Naive thymus-derived CD4-positive, alpha-beta T cell (primary cell): ENCODE measurements around the gene UBB. TPM values are rescaled to one million over a fixed set of nuclear protein-coding genes. Genes with fewer than 3 reads are reported as not detected.
"Not testable (repeated sequence)": the region's sequence is repeated elsewhere in the genome, so short reads cannot be mapped to it uniquely, and the experiment has no call there.

Experiments
- ATAC-seq: fragments of 150-1000 bp; cut with Tn5 transposase; 2 replicates; pipeline ENCODE4 v1.10.0; 2021; ENCODE audit warnings: mild to moderate bottlenecking, moderate library complexity
- CTCF ChIA-PET: fragments of 350-600 bp; sonication (Branson Sonifier 250); formaldehyde crosslinking; loops from one replicate; lab custom pipeline; 2021; ENCODE audit warnings: antibody characterized with exemption; lab: Charles Lee
- POLR2A ChIA-PET: fragments of 350-600 bp; sonication (Branson Sonifier 250); formaldehyde crosslinking; loops from one replicate; lab custom pipeline; 2021; ENCODE audit warnings: antibody characterized with exemption, inconsistent platforms; lab: Charles Lee
- DNase-seq, 9 donors: peaks; one replicate each; pipeline versions ENCODE4 v3.0.0 to v3.0.0-alpha.2; 2020 to 2022; ENCODE audit warnings: mixed read lengths in 1 of 9
- H3K27ac ChIP-seq: one replicate; pipeline ENCODE4 v1.7.0; 2013; ENCODE audit warnings: mild to moderate bottlenecking, low read depth, low read length, moderate library complexity
- H3K27me3 ChIP-seq, 2 donors: one replicate each; pipeline ENCODE4 v1.7.0; 2013; ENCODE audit warnings: low read length in 2 of 2, mild to moderate bottlenecking in 2 of 2, moderate library complexity in 2 of 2; ENCODE audit not compliant: control insufficient read depth in 2 of 2, insufficient read depth in 2 of 2
- H3K36me3 ChIP-seq, 3 experiments: 1 replicate in 2 of 3; 2 replicates in 1 of 3; pipeline ENCODE4 v1.7.0; 2013; ENCODE audit warnings: low read length in 3 of 3, mild to moderate bottlenecking in 3 of 3, moderate library complexity in 1 of 3; ENCODE audit not compliant: insufficient read depth in 3 of 3, control insufficient read depth in 2 of 3
- H3K4me1 ChIP-seq, 2 donors: one replicate each; pipeline ENCODE4 v1.7.0; 2013; ENCODE audit warnings: low read length in 2 of 2, mild to moderate bottlenecking in 2 of 2, moderate library complexity in 1 of 2; ENCODE audit not compliant: control insufficient read depth in 2 of 2, insufficient read depth in 2 of 2
- H3K4me3 ChIP-seq: 2 replicates; pipeline ENCODE4 v1.7.0; 2013; ENCODE audit warnings: mild to moderate bottlenecking, low read length
- H3K9me3 ChIP-seq, 3 experiments: 1 replicate in 2 of 3; 2 replicates in 1 of 3; pipeline ENCODE4 v1.7.0; 2013; ENCODE audit warnings: low read length in 3 of 3; ENCODE audit not compliant: control insufficient read depth in 2 of 3
- H3K27ac Mint-ChIP-seq, 9 donors: one replicate each; pipeline ENCODE4 v1.8.0; 2020 to 2022; ENCODE audit warnings: mixed read lengths in 9 of 9, mild to moderate bottlenecking in 8 of 9, moderate library complexity in 5 of 9, inconsistent platforms in 2 of 9
- H3K27me3 Mint-ChIP-seq, 5 donors: one replicate each; pipeline ENCODE4 v1.8.0; 2021 to 2022; ENCODE audit warnings: mixed read lengths in 5 of 5, mild to moderate bottlenecking in 1 of 5
- H3K36me3 Mint-ChIP-seq, 5 donors: one replicate each; pipeline ENCODE4 v1.8.0; 2020 to 2022; ENCODE audit warnings: mixed read lengths in 5 of 5, mild to moderate bottlenecking in 3 of 5, inconsistent platforms in 1 of 5
- H3K4me1 Mint-ChIP-seq, 7 donors: one replicate each; pipeline ENCODE4 v1.8.0; 2020 to 2022; ENCODE audit warnings: mixed read lengths in 7 of 7, mild to moderate bottlenecking in 3 of 7, inconsistent platforms in 1 of 7
- H3K4me3 Mint-ChIP-seq, 10 donors: one replicate each; pipeline ENCODE4 v1.8.0; 2020 to 2022; ENCODE audit warnings: mild to moderate bottlenecking in 10 of 10, mixed read lengths in 10 of 10, moderate library complexity in 6 of 10, inconsistent platforms in 2 of 10
- H3K9me3 Mint-ChIP-seq, 11 donors: one replicate each; pipeline ENCODE4 v1.8.0; 2020 to 2022; ENCODE audit warnings: mixed read lengths in 11 of 11, mild to moderate bottlenecking in 4 of 11, inconsistent platforms in 1 of 11, moderate library complexity in 1 of 11
- intact Hi-C, 2 donors: fragments of 100-400 bp; cut with micrococcal nuclease; formaldehyde crosslinking; loops; one replicate each; pipeline ENCODE4 v1.15.1; 2023
- polyA plus RNA-seq, 2 donors: library from polyadenylated mRNA; unstranded; fragments of 300-500 nt; fragmentation: Illumina TruSeq; gene quantifications; one replicate each; pipeline ENCODE4 v1.2.3, GENCODE V29; 2021
- total RNA-seq, 6 experiments: library from RNA in 5 of 6; stranded (reverse) in 5 of 6; gene quantifications; 1 replicate in 5 of 6; 2 replicates in 1 of 6; pipeline ENCODE4 v1.2.3 and lab custom pipeline; 2021 to 2026

UBB gene
- total and polyA plus RNA-seq, 7 experiments from 2014 or later = 537 to 1,950 (median 810) TPM

GRCh38 chr17:16384557-16384956 is 3.7 kb downstream of the UBB start:
- Histone ChIP-seq H3K9me3 (no peaks in the 10 kb centered on the region), H3K4me3 (no peak overlapping the region), H3K27ac (no peak overlapping the region), H3K36me3 (peaks cover 0 to 12% (median 3%) of the 10 kb centered on the region in 3 experiments), H3K27me3 (no peaks in the 10 kb centered on the region), H3K4me1 (peaks cover 6 to 13% of the 10 kb centered on the region in 2 donors)
- DNase-seq (no peak), ATAC-seq (no peak)
- Mint-ChIP-seq H3K27me3 (peaks cover 0 to 15% (median 0%) of the 10 kb centered on the region in 5 donors), H3K9me3 (peaks cover 0 to 17% (median 0%) of the 10 kb centered on the region in 11 donors), H3K27ac (peak overlapping the region in 7 of 9 donors; percentile 12 to 77 (median 27)), H3K36me3 (peaks cover 0 to 33% (median 28%) of the 10 kb centered on the region in 5 donors), H3K4me3 (peak overlapping the region in 7 of 10 donors; percentile 3 to 59 (median 41)), H3K4me1 (peaks cover 22 to 60% (median 49%) of the 10 kb centered on the region in 7 donors)
- POLR2A ChIA-PET = interaction anchor here (2.4 kb wide), 1 partner anchor 31 kb away, joined by 18 read pairs; the partner anchor contains the start of gene TRPV2
- CTCF ChIA-PET = interaction anchor here (0.6 to 2.0 kb wide), 6 partner anchors 10 to 138 kb away, joined by 3 to 12 read pairs (median 6); partner anchors contain the start of gene TRPV2
- intact Hi-C loops = no loop called here

DNA sequence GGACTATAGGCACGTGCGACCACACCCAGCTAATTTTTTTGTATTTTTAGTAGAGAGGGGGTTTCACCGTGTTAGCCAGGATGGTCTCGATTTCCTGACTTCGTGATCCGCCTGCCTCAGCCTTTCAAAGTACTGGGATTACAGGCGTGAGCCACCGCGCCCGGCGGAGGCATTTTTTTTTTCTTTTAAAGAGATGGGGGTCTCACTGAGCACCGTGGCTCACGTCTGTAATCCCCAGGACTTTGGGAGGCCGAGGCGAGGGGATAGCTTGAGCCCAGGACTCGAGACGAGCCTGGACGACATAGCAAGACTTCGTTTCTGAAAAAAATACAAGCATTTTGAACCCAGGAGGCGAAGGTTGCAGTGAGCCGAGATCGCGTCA is 5.2 kb downstream of the UBB start:
- not testable (repeated sequence) for DNase-seq, H3K27me3 ChIP-seq, H3K9me3 ChIP-seq, H3K27ac ChIP-seq, ATAC-seq
- Histone ChIP-seq H3K36me3 (peaks cover 0 to 12% (median 3%) of the 10 kb centered on the region in 3 experiments), H3K4me3 (peak overlapping the region; percentile 78), H3K4me1 (peaks cover 6 to 13% of the 10 kb centered on the region in 2 donors)
- ChIA-PET POLR2A (interaction anchor here (0.7 to 2.4 kb wide), 2 partner anchors 29 to 150 kb away, joined by 3 to 18 read pairs; partner anchors contain the start of gene TRPV2), CTCF (interaction anchor here (0.6 to 2.0 kb wide), 11 partner anchors 11 to 1415 kb away, joined by 3 to 12 read pairs (median 4); partner anchors contain the start of gene TRPV2)
- H3K9me3 Mint-ChIP-seq = peaks cover 0 to 11% (median 0%) of the 10 kb centered on the region in 11 donors
- H3K27me3 Mint-ChIP-seq = peaks cover 0 to 14% (median 0%) of the 10 kb centered on the region in 5 donors
- intact Hi-C loops = loop anchor here (1.0 to 5.0 kb wide), 4 partner anchors 29 to 203 kb away; partner anchors contain the start of gene TRPV2 (in 2 of the 2)
- peak overlapping the region in 3 of 9 donors; percentile 60 to 77 (median 63) for H3K27ac Mint-ChIP-seq
- H3K4me1 Mint-ChIP-seq = peaks cover 22 to 51% (median 44%) of the 10 kb centered on the region in 7 donors
- H3K4me3 Mint-ChIP-seq = peak overlapping the region; percentile 84 to 92 (median 89)
- peaks cover 0 to 29% (median 23%) of the 10 kb centered on the region in 5 donors for H3K36me3 Mint-ChIP-seq

GRCh38 chr17:16391451-16391850 is 10.6 kb downstream of the UBB start:
- no peak overlapping the region for H3K4me3 Mint-ChIP-seq
- ChIA-PET CTCF (no interaction called here), POLR2A (no interaction called here)
- peaks cover 0 to 11% (median 10%) of the 10 kb centered on the region in 7 donors for H3K4me1 Mint-ChIP-seq
- no peaks in the 10 kb centered on the region for H3K9me3 Mint-ChIP-seq
- intact Hi-C loops = no loop called here
- ATAC-seq = no peak
- peaks cover 0 to 15% (median 0%) of the 10 kb centered on the region in 5 donors for H3K27me3 Mint-ChIP-seq
- no peaks in the 10 kb centered on the region for H3K27me3 ChIP-seq
- H3K4me1 ChIP-seq = no peaks in the 10 kb centered on the region
- H3K36me3 ChIP-seq = no peaks in the 10 kb centered on the region
- no peak overlapping the region for H3K27ac ChIP-seq
- no peaks in the 10 kb centered on the region for H3K9me3 ChIP-seq
- no peak overlapping the region for H3K4me3 ChIP-seq
- no peaks in the 10 kb centered on the region for H3K36me3 Mint-ChIP-seq
- H3K27ac Mint-ChIP-seq = no peak overlapping the region
- no peak for DNase-seq

GRCh38 chr17:16392491-16392890 is 11.6 kb downstream of the UBB start:
- H3K36me3 Mint-ChIP-seq, H3K27me3 ChIP-seq, H3K9me3 Mint-ChIP-seq, H3K4me1 ChIP-seq, CTCF ChIA-PET, intact Hi-C loops, H3K4me3 Mint-ChIP-seq, H3K36me3 ChIP-seq, H3K27ac Mint-ChIP-seq, POLR2A ChIA-PET, H3K4me1 Mint-ChIP-seq, H3K9me3 ChIP-seq, H3K4me3 ChIP-seq, ATAC-seq, DNase-seq, H3K27ac ChIP-seq: not testable (repeated sequence)
- peaks cover 0 to 12% (median 0%) of the 10 kb centered on the region in 5 donors for H3K27me3 Mint-ChIP-seq

DNA sequence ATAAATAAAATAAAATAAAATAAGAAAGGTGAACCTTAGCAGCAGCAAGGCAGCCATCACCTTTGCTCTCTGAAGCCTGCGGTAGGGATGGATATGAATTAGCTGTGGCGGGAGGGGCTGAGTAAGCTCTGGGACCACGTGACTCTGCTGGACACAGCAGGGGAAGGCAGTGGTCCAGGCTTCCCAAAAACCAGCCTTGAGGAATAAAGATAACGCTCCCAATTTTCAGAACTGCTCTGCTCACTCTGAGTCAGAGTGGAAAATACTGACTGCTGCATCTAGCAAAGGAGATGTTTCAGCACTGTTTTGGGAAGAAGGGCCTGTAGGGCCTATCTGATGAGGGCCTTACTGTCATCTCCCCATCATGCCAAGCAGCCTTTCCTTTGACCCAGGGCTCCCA is 15.0 kb downstream of the UBB start:
- H3K27me3 ChIP-seq, H3K4me1 ChIP-seq, H3K27me3 Mint-ChIP-seq, H3K27ac Mint-ChIP-seq, H3K27ac ChIP-seq, H3K9me3 Mint-ChIP-seq, H3K9me3 ChIP-seq, H3K36me3 ChIP-seq, H3K36me3 Mint-ChIP-seq, intact Hi-C loops, ATAC-seq, CTCF ChIA-PET, H3K4me3 Mint-ChIP-seq, DNase-seq, H3K4me3 ChIP-seq, POLR2A ChIA-PET: not testable (repeated sequence)
- H3K4me1 Mint-ChIP-seq = peaks cover 0 to 10% (median 6%) of the 10 kb centered on the region in 7 donors

GRCh38 chr17:16396693-16397092 is 15.8 kb downstream of the UBB start:
- CTCF ChIA-PET = interaction anchor here (0.6 kb wide), 1 partner anchor 523 kb away, joined by 3 read pairs; no protein-coding TSS in a partner anchor
- not testable (repeated sequence) for H3K27me3 Mint-ChIP-seq

More at GRCh38 chr17:16396693-16397092, 15.8 kb downstream of the UBB start:
- Mint-ChIP-seq H3K27ac (peak overlapping the region in 3 of 9 donors; percentile 24 to 43 (median 27)), H3K4me1 (peaks cover 0 to 10% (median 6%) of the 10 kb centered on the region in 7 donors)
- H3K27ac ChIP-seq, POLR2A ChIA-PET, intact Hi-C loops, H3K4me1 ChIP-seq, ATAC-seq, H3K9me3 ChIP-seq, H3K36me3 Mint-ChIP-seq, H3K9me3 Mint-ChIP-seq, H3K27me3 ChIP-seq, H3K4me3 ChIP-seq, H3K36me3 ChIP-seq, DNase-seq, H3K4me3 Mint-ChIP-seq: not testable (repeated sequence)
